Body of pancreas (tissue), 4 donors: Measurements from ENCODE around the gene TBC1D9.

ENCODE experiments used
- POLR2A ChIP-seq, 3 donors: fragments of 450-650 bp; IDR thresholded peaks; one replicate each; pipeline ENCODE4 v1.6.1; 2016; ENCODE audit warnings: antibody characterized with exemption in 3 of 3, mild to moderate bottlenecking in 2 of 3
- TF ChIP-seq, protein P1 (sequence below), 7 experiments: fragments of 450-650 bp in 4 of 7; fragments of 200-600 bp in 3 of 7; sonication (generic) in 3 of 7; IDR thresholded peaks; one replicate each; pipeline ENCODE4 v1.5.1; 2016 to 2019; ENCODE audit warnings: antibody characterized with exemption in 7 of 7

DNA sequence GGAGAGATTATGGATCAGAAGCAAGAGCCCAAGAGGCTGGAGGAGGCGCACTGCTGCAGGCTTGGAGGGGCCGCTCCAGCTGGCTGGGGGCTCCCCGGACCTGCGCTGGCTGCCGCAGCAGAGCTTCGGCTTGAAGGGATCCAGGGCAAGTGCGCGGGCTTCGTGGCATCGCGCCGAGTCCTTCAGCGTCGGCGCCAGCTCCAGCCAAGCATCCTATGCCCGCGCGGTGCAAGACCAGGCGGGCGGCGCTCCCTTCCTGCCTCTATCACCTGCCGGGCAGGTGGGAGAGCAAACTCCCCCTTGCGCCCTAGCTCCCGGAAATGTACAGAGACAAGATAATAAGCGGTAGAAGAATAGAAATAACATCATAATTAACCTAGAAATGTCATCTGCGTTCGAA is 176.9 kb downstream of the TBC1D9 start:
- TF ChIP-seq, protein P1, sequence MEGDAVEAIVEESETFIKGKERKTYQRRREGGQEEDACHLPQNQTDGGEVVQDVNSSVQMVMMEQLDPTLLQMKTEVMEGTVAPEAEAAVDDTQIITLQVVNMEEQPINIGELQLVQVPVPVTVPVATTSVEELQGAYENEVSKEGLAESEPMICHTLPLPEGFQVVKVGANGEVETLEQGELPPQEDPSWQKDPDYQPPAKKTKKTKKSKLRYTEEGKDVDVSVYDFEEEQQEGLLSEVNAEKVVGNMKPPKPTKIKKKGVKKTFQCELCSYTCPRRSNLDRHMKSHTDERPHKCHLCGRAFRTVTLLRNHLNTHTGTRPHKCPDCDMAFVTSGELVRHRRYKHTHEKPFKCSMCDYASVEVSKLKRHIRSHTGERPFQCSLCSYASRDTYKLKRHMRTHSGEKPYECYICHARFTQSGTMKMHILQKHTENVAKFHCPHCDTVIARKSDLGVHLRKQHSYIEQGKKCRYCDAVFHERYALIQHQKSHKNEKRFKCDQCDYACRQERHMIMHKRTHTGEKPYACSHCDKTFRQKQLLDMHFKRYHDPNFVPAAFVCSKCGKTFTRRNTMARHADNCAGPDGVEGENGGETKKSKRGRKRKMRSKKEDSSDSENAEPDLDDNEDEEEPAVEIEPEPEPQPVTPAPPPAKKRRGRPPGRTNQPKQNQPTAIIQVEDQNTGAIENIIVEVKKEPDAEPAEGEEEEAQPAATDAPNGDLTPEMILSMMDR (IDR thresholded peaks at IDR 0.05): no peak
- no peak for TF ChIP-seq POLR2A (IDR thresholded peaks at IDR 0.05)
